Mononuclear cell (primary cell): ENCODE results near the gene FAM13A. TPM values are rescaled to one million over a fixed set of nuclear protein-coding genes. Genes with fewer than 3 reads are reported as not detected.
"Not testable (repeated sequence)": the region's sequence is repeated elsewhere in the genome, so short reads cannot be mapped to it uniquely, and the experiment has no call there.

Experiments used
- H3K27me3 ChIP-seq: 2 replicates; pipeline ENCODE4 v1.6.0; 2011; ENCODE audit warnings: low read length, control low read depth; ENCODE audit not compliant: insufficient read depth
- H3K4me1 ChIP-seq: 2 replicates; pipeline ENCODE4 v1.5.1; 2011; ENCODE audit warnings: mild to moderate bottlenecking, low read length, control low read depth; ENCODE audit not compliant: insufficient read depth
- H3K4me3 ChIP-seq: 2 replicates; pipeline ENCODE4 v1.5.1; 2011; ENCODE audit warnings: mild to moderate bottlenecking, low read length, moderate library complexity
- H3K9me3 ChIP-seq: 2 replicates; pipeline ENCODE4 v1.5.1; 2011; ENCODE audit warnings: low read depth, mild to moderate bottlenecking, control low read depth, low read length
- total RNA-seq: library from RNA; depleted of rRNA; stranded (reverse); fragments of >200 nt; gene quantifications from one replicate; pipeline ENCODE4 v1.2.3, GENCODE V29; 2012

Gene FAM13A
- total RNA-seq, 1 donor, result 7.9 TPM

GRCh38 chr4:89022426-89023128, 34.4 kb downstream of the FAM13A start:
- Histone ChIP-seq H3K4me3 (no peak overlapping the region), H3K27me3 (no peaks in the 10 kb centered on the region), H3K4me1 (no peaks in the 10 kb centered on the region), H3K9me3 (no peaks in the 10 kb centered on the region)

GRCh38 chr4:89021684-89022083, 35.3 kb downstream of the FAM13A start:
- no peaks in the 10 kb centered on the region for H3K27me3 ChIP-seq
- H3K9me3 ChIP-seq, result no peaks in the 10 kb centered on the region
- H3K4me1 ChIP-seq, result no peaks in the 10 kb centered on the region
- H3K4me3 ChIP-seq, result no peak overlapping the region

- H3K4me3 ChIP-seq, result no peak overlapping the region
- no peaks in the 10 kb centered on the region for H3K9me3 ChIP-seq
- H3K4me1 ChIP-seq, result no peaks in the 10 kb centered on the region
These were observed 35.9 kb downstream of the FAM13A start for GRCh38 chr4:89021062-89021461.

GRCh38 chr4:89014897-89015296, 42.1 kb downstream of the FAM13A start:
- H3K4me1 ChIP-seq, H3K27me3 ChIP-seq, H3K4me3 ChIP-seq, H3K9me3 ChIP-seq: not testable (repeated sequence)

More at GRCh38 chr4:89021062-89021461, 35.9 kb downstream of the FAM13A start:
- no peaks in the 10 kb centered on the region for H3K27me3 ChIP-seq

GRCh38 chr4:89009761-89010369, 47.1 kb downstream of the FAM13A start:
- Histone ChIP-seq H3K4me3 (no peak overlapping the region), H3K4me1 (no peaks in the 10 kb centered on the region), H3K27me3 (no peaks in the 10 kb centered on the region), H3K9me3 (peaks cover 2% of the 10 kb centered on the region)

GRCh38 chr4:89009115-89009514, 47.9 kb downstream of the FAM13A start:
- Histone ChIP-seq H3K27me3 (no peaks in the 10 kb centered on the region), H3K9me3 (no peaks in the 10 kb centered on the region), H3K4me3 (no peak overlapping the region), H3K4me1 (no peaks in the 10 kb centered on the region)

GRCh38 chr4:89008166-89008565, 48.8 kb downstream of the FAM13A start:
- Histone ChIP-seq H3K4me3 (no peak overlapping the region), H3K27me3 (no peaks in the 10 kb centered on the region), H3K9me3 (no peaks in the 10 kb centered on the region), H3K4me1 (no peaks in the 10 kb centered on the region)

- Histone ChIP-seq H3K27me3 (no peaks in the 10 kb centered on the region), H3K4me3 (no peak overlapping the region), H3K4me1 (no peaks in the 10 kb centered on the region), H3K9me3 (no peaks in the 10 kb centered on the region)
These were observed 49.5 kb downstream of the FAM13A start for GRCh38 chr4:89007338-89007939.

- Histone ChIP-seq H3K9me3 (no peaks in the 10 kb centered on the region), H3K4me1 (no peaks in the 10 kb centered on the region), H3K27me3 (no peaks in the 10 kb centered on the region), H3K4me3 (no peak overlapping the region)
These were observed 50.7 kb downstream of the FAM13A start for GRCh38 chr4:89006307-89006706.

GRCh38 chr4:89005066-89005465, 51.9 kb downstream of the FAM13A start:
- not testable (repeated sequence) for H3K27me3 ChIP-seq, H3K9me3 ChIP-seq, H3K4me1 ChIP-seq, H3K4me3 ChIP-seq

GRCh38 chr4:89001647-89002445, 55.1 kb downstream of the FAM13A start:
- H3K4me3 ChIP-seq, result no peak overlapping the region
- peaks cover 4% of the 10 kb centered on the region for H3K4me1 ChIP-seq
- no peaks in the 10 kb centered on the region for H3K9me3 ChIP-seq
- no peaks in the 10 kb centered on the region for H3K27me3 ChIP-seq

GRCh38 chr4:89000844-89001360, 56.1 kb downstream of the FAM13A start:
- Histone ChIP-seq H3K9me3 (no peaks in the 10 kb centered on the region), H3K27me3 (no peaks in the 10 kb centered on the region), H3K4me1 (peaks cover 4% of the 10 kb centered on the region), H3K4me3 (no peak overlapping the region)

GRCh38 chr4:89000382-89000781, 56.6 kb downstream of the FAM13A start:
- no peak overlapping the region for H3K4me3 ChIP-seq
- no peaks in the 10 kb centered on the region for H3K9me3 ChIP-seq
- peaks cover 4% of the 10 kb centered on the region for H3K4me1 ChIP-seq
- no peaks in the 10 kb centered on the region for H3K27me3 ChIP-seq

- Histone ChIP-seq H3K27me3 (no peaks in the 10 kb centered on the region), H3K4me3 (no peak overlapping the region), H3K9me3 (no peaks in the 10 kb centered on the region), H3K4me1 (peaks cover 4% of the 10 kb centered on the region)
These were observed 57.5 kb downstream of the FAM13A start for GRCh38 chr4:88999392-88999930.

GRCh38 chr4:88998891-88999290, 58.1 kb downstream of the FAM13A start:
- Histone ChIP-seq H3K4me3 (no peak overlapping the region), H3K27me3 (no peaks in the 10 kb centered on the region), H3K9me3 (no peaks in the 10 kb centered on the region), H3K4me1 (peaks cover 4% of the 10 kb centered on the region)
